Endothelial cell of umbilical vein (primary cell): Measurements from ENCODE around the gene CD247. TPM values are rescaled to one million over a fixed set of nuclear protein-coding genes. Genes with fewer than 3 reads are reported as not detected.

Experiments used
- BruUV-seq: library from RNA; stranded (reverse); fragments of 400-500 nt; replicated peaks from 2 replicates; lab custom pipeline; 2021; lab: Mats Ljungman, UMichigan
- CTCF ChIA-PET: fragments of 300-600, 350-600 bp; sonication (Branson Sonifier 250); formaldehyde crosslinking; loops from one replicate; lab custom pipeline; 2021; ENCODE audit warnings: antibody characterized with exemption, inconsistent platforms; lab: Charles Lee
- POLR2A ChIA-PET: fragments of 300-600, 350-600 bp; sonication (Branson Sonifier 250); formaldehyde crosslinking; loops from one replicate; lab custom pipeline; 2021; ENCODE audit warnings: antibody characterized with exemption, inconsistent platforms; lab: Charles Lee
- DNase-seq: peaks from one replicate; pipeline ENCODE4 v3.0.0-alpha.2; 2011; ENCODE audit warnings: low read depth, low spot score
- FAIRE-seq: peaks from 2 replicates; lab custom pipeline; 2011; peaks lifted over from hg19 to GRCh38; lab: Jason Lieb, UNC
- H2AFZ ChIP-seq: 2 replicates; pipeline ENCODE4 v1.6.0; 2012; ENCODE audit warnings: low read depth, low read length, control low read depth, inconsistent platforms
- H3K27ac ChIP-seq: 2 replicates; pipeline ENCODE4 v1.5.1; 2011; ENCODE audit warnings: low read depth, mild to moderate bottlenecking, control low read depth, low read length, moderate library complexity; ENCODE audit not compliant: insufficient read depth
- H3K27me3 ChIP-seq, 2 experiments: 2 replicates each; pipeline versions ENCODE4 v1.6.0 to v1.6.1; 2011; ENCODE audit warnings: low read length in 2 of 2, mixed read lengths in 1 of 2; ENCODE audit not compliant: control insufficient read depth in 2 of 2, insufficient read depth in 2 of 2
- H3K36me3 ChIP-seq, 2 experiments: 2 replicates in 1 of 2; 3 replicates in 1 of 2; pipeline ENCODE4 v1.5.1; 2011; ENCODE audit warnings: low read length in 2 of 2, mild to moderate bottlenecking in 1 of 2, moderate library complexity in 1 of 2; ENCODE audit not compliant: control insufficient read depth in 2 of 2, insufficient read depth in 2 of 2; ENCODE audit errors: extremely low read depth in 1 of 2
- H3K4me1 ChIP-seq: 3 replicates; pipeline ENCODE4 v1.5.1; 2011; ENCODE audit warnings: mild to moderate bottlenecking, low read length; ENCODE audit not compliant: control insufficient read depth, insufficient read depth; ENCODE audit errors: extremely low read depth
- H3K4me2 ChIP-seq: 2 replicates; pipeline ENCODE4 v1.6.1; 2011; ENCODE audit warnings: low read length, control low read depth, mixed read lengths; ENCODE audit not compliant: insufficient read depth
- H3K4me3 ChIP-seq, 3 experiments: fragments of 200-600 bp in 1 of 3; sonication (generic), shearing (Covaris generic) in 1 of 3; replicated peaks in 1 of 3; 2 replicates each; pipeline ENCODE4 v1.5.1; 2011 to 2016; ENCODE audit warnings: control low read depth in 3 of 3, low read length in 3 of 3, mild to moderate bottlenecking in 2 of 3, inconsistent platforms in 1 of 3, low read depth in 1 of 3, moderate library complexity in 1 of 3; ENCODE audit not compliant: insufficient read depth in 1 of 3
- H3K79me2 ChIP-seq: 2 replicates; pipeline ENCODE4 v1.6.0; 2012; ENCODE audit warnings: low read length, inconsistent platforms; ENCODE audit not compliant: control insufficient read depth, insufficient read depth
- H3K9ac ChIP-seq: replicated peaks from 2 replicates; pipeline ENCODE3; 2011; ENCODE audit warnings: low read length, control low read depth; ENCODE audit not compliant: insufficient read depth; ENCODE audit errors: extremely low read depth
- H3K9me1 ChIP-seq: replicated peaks from 3 replicates; pipeline ENCODE4 v1.6.0; 2011; ENCODE audit warnings: mild to moderate bottlenecking, low read length; ENCODE audit not compliant: control insufficient read depth, insufficient read depth; ENCODE audit errors: extremely low read depth
- H3K9me3 ChIP-seq: replicated peaks from 2 replicates; pipeline ENCODE4 v1.5.1; 2012; ENCODE audit warnings: low read length, inconsistent platforms; ENCODE audit not compliant: control insufficient read depth, insufficient read depth
- H4K20me1 ChIP-seq: replicated peaks from 2 replicates; pipeline ENCODE3; 2011; ENCODE audit warnings: mild to moderate bottlenecking, low read length; ENCODE audit not compliant: control insufficient read depth, insufficient read depth; ENCODE audit errors: extremely low read depth
- CTCF ChIP-seq, 2 donors: IDR thresholded peaks; 1 replicate in 1 of 2; 2 replicates in 1 of 2; pipeline ENCODE4 v1.5.1; 2011; ENCODE audit warnings: low read length in 2 of 2, mild to moderate bottlenecking in 2 of 2, moderate library complexity in 2 of 2, control low read depth in 1 of 2, inconsistent platforms in 1 of 2, low read depth in 1 of 2; ENCODE audit not compliant: insufficient read depth in 1 of 2; ENCODE audit errors: extremely low read depth in 1 of 2
- EZH2 ChIP-seq: IDR thresholded peaks from 2 replicates; pipeline ENCODE4 v1.6.1; 2012; ENCODE audit warnings: borderline replicate concordance, low read depth, mild to moderate bottlenecking, moderate library complexity, low read length, inconsistent platforms; ENCODE audit not compliant: severe bottlenecking
- FOS ChIP-seq: IDR thresholded peaks from 2 replicates; pipeline ENCODE4 v1.6.1; 2011; ENCODE audit warnings: mild to moderate bottlenecking, low read length, moderate library complexity, borderline replicate concordance; ENCODE audit not compliant: insufficient read depth
- GATA2 ChIP-seq: IDR thresholded peaks from 2 replicates; pipeline ENCODE4 v1.7.0; 2011; ENCODE audit warnings: low read depth, mild to moderate bottlenecking, moderate library complexity, mixed read lengths, low read length; ENCODE audit not compliant: insufficient read length, insufficient read depth
- JUN ChIP-seq: IDR thresholded peaks from 2 replicates; pipeline ENCODE4 v1.6.1; 2011; ENCODE audit warnings: borderline replicate concordance, low read depth; ENCODE audit not compliant: insufficient read length, insufficient read depth
- MAX ChIP-seq: IDR thresholded peaks from 2 replicates; pipeline ENCODE4 v1.6.1; 2011; ENCODE audit not compliant: insufficient read depth, insufficient read length
- MYC ChIP-seq: IDR thresholded peaks from one replicate; pipeline ENCODE4 v1.6.1; 2011; ENCODE audit warnings: mild to moderate bottlenecking, low read depth, low read length
- POLR2A ChIP-seq: IDR thresholded peaks from 2 replicates; pipeline ENCODE4 v1.6.1; 2012; ENCODE audit warnings: low read depth, mild to moderate bottlenecking, control low read depth, low read length
- POLR2AphosphoS5 ChIP-seq: IDR thresholded peaks from 2 replicates; pipeline ENCODE4 v1.6.1; 2012; ENCODE audit warnings: low read depth, mild to moderate bottlenecking, control low read depth, low read length, moderate library complexity; ENCODE audit not compliant: insufficient read depth
- dilution Hi-C: fragments of 300-500 bp; cut with MboI; formaldehyde crosslinking; loops from one replicate; pipeline ENCODE4 v1.15.0; 2019; ENCODE audit warnings: low sequenced_read_pairs; ENCODE audit not compliant: extremely low pct_ligation_motif_present
- intact Hi-C: fragments of 100-400 bp; cut with micrococcal nuclease; formaldehyde crosslinking; loops from one replicate; pipeline ENCODE4 v1.10.0; 2022
- polyA plus RNA-seq, 4 experiments: library from polyadenylated mRNA; depleted of rRNA in 3 of 4; stranded (reverse) in 3 of 4; unstranded in 1 of 4; fragments of >200 nt; gene quantifications; 2 replicates each; pipeline versions ENCODE4 v1.2.1 to v1.2.3, GENCODE V29; 2011 to 2012; ENCODE audit warnings: missing spikeins in 1 of 4
- total RNA-seq: library from RNA; stranded (reverse); gene quantifications from 2 replicates; pipeline ENCODE4 v1.2.3, GENCODE V29; 2021

Gene CD247
- total and polyA plus RNA-seq, 2 donors (not counting 3 experiments of a cell fraction or from before 2014, with no cell fraction given) = not detected

DNA sequence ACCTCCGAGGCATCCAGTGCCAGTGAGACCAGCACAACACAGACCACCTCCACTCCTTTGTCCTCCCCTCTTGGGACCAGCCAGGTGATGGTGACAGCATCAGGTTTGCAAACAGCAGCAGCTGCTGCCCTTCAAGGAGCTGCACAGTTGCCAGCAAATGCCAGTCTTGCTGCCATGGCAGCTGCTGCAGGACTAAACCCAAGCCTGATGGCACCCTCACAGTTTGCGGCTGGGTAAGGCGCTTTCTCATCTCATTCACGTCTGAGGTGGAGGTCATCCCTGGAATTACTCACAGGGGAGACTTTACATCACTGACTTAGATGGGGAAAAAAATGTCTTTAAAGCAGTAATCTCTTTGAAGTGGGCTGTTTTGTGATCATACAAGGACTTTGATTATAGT is 106.3 kb downstream of the CD247 start:
- no peaks in the 10 kb centered on the region for H3K4me1 ChIP-seq
- TF ChIP-seq MYC (no peak), POLR2AphosphoS5 (no peak), JUN (no peak), CTCF (IDR thresholded peaks at IDR 0.05; ENCODE audit: extremely low read depth in 1 of 2, insufficient read depth in 1 of 2, low read depth in 1 of 2, low read length in 2 of 2) (no peak), MAX (no peak), EZH2 (no peak), FOS (no peak), GATA2 (no peak), POLR2A (no peak)
- H2AFZ ChIP-seq = no peak overlapping the region
- no peak overlapping the region for H3K9ac ChIP-seq
- DNase-seq = no peak
- H3K27ac ChIP-seq = no peak overlapping the region
- no peak overlapping the region for H3K4me2 ChIP-seq
- no peaks in the 10 kb centered on the region for H4K20me1 ChIP-seq
- no peaks in the 10 kb centered on the region for H3K9me3 ChIP-seq
- POLR2A ChIA-PET = no interaction called here
- BruUV-seq = no TSS peak
- H3K27me3 ChIP-seq = no peaks in the 10 kb centered on the region
- H3K4me3 ChIP-seq = no peak overlapping the region
- dilution Hi-C loops (no loop called here), intact Hi-C loops (no loop called here)
- peaks cover 4 to 8% of the 10 kb centered on the region in 2 experiments for H3K36me3 ChIP-seq
- H3K79me2 ChIP-seq = no peaks in the 10 kb centered on the region
- CTCF ChIA-PET = interaction anchor here (0.9 to 1.3 kb wide), 4 partner anchors 28 to 138 kb away, joined by 3 read pairs; no protein-coding TSS in a partner anchor
- H3K9me1 ChIP-seq = no peaks in the 10 kb centered on the region
- no peak for FAIRE-seq
